HCT116 (cell line): ENCODE data around the gene CLEC2B. TPM values are rescaled to one million over a fixed set of nuclear protein-coding genes. Genes with fewer than 3 reads are reported as not detected.

ENCODE experiments used
- ATAC-seq: fragments of 200-7000 bp; cut with Tn5 transposase; 2 replicates; pipeline ENCODE4 v1.9.1; 2020; ENCODE audit warnings: mild to moderate bottlenecking, moderate library complexity
- BruUV-seq: library from RNA; stranded (reverse); fragments of 400-500 nt; replicated peaks from 2 replicates; lab custom pipeline; 2021; lab: Mats Ljungman, UMichigan
- CTCF ChIA-PET: fragments of 300-600 bp; sonication (Branson Sonifier 250); formaldehyde crosslinking; loops from one replicate; lab custom pipeline; 2021; ENCODE audit warnings: antibody characterized with exemption; lab: Charles Lee
- POLR2A ChIA-PET: fragments of 300-600, 350-600 bp; sonication (Branson Sonifier 250); formaldehyde crosslinking; loops from one replicate; lab custom pipeline; 2021; ENCODE audit warnings: antibody characterized with exemption; lab: Charles Lee
- RAD21 ChIA-PET, 2 experiments: fragments of 300-600 bp; sonication (Branson Sonifier 250); formaldehyde crosslinking; loops; one replicate each; lab custom pipeline; 2023; ENCODE audit warnings: low total read pairs in 2 of 2; ENCODE audit not compliant: uncharacterized antibody in 2 of 2, unreplicated experiment in 2 of 2, low non-redundant PET in 1 of 2; lab: Charles Lee
- DNase-seq: peaks from one replicate; pipeline ENCODE4 v3.0.0-alpha.2; 2010; ENCODE audit warnings: low read depth, low spot score
- H2AFZ ChIP-seq: fragments of 200-600 bp; shearing (Covaris generic), sonication (generic); 2 replicates; pipeline ENCODE4 v1.6.1; 2017; ENCODE audit warnings: low read depth, mixed run types, mixed read lengths, antibody characterized with exemption, low read length; ENCODE audit not compliant: poor library complexity, severe bottlenecking
- H3K27ac ChIP-seq: 2 replicates; pipeline ENCODE4 v1.5.1; 2012; ENCODE audit warnings: low read depth, low read length
- H3K27me3 ChIP-seq: fragments of 200-600 bp; sonication (generic); 2 replicates; pipeline ENCODE4 v1.6.1; 2016; ENCODE audit warnings: mixed run types, low read length, mixed read lengths; ENCODE audit not compliant: insufficient read depth
- H3K36me3 ChIP-seq, 2 experiments: fragments of 200-500 bp in 1 of 2; fragments of 200-600 bp in 1 of 2; sonication (Bioruptor generic) in 1 of 2; sonication (generic) in 1 of 2; 2 replicates each; pipeline versions ENCODE4 v1.5.1 to v1.6.1; 2014 to 2016; ENCODE audit warnings: low read length in 2 of 2, inconsistent platforms in 1 of 2, mixed read lengths in 1 of 2, mixed run types in 1 of 2; ENCODE audit not compliant: insufficient read depth in 2 of 2, control insufficient read depth in 1 of 2
- H3K4me1 ChIP-seq, 2 experiments: fragments of 200-600 bp in 1 of 2; sonication (generic) in 1 of 2; 2 replicates each; pipeline versions ENCODE4 v1.5.1 to v1.6.1; 2012 to 2017; ENCODE audit warnings: low read length in 2 of 2, inconsistent platforms in 1 of 2, mild to moderate bottlenecking in 1 of 2, mixed read lengths in 1 of 2, mixed run types in 1 of 2, moderate library complexity in 1 of 2; ENCODE audit not compliant: insufficient read depth in 2 of 2, control insufficient read depth in 1 of 2
- H3K4me2 ChIP-seq: fragments of 200-600 bp; sonication (generic); 2 replicates; pipeline ENCODE4 v1.6.1; 2017; ENCODE audit warnings: mixed run types, low read length, mixed read lengths
- H3K4me3 ChIP-seq, 2 experiments: fragments of 200-600 bp in 1 of 2; sonication (generic) in 1 of 2; replicated peaks in 1 of 2; 2 replicates each; pipeline ENCODE4 v1.5.1; 2011 to 2016; ENCODE audit warnings: low read length in 2 of 2, control low read depth in 1 of 2, low read depth in 1 of 2, mild to moderate bottlenecking in 1 of 2, mixed read lengths in 1 of 2, mixed run types in 1 of 2
- H3K79me2 ChIP-seq: fragments of 200-600 bp; sonication (generic); 2 replicates; pipeline ENCODE4 v1.6.1; 2017; ENCODE audit warnings: mild to moderate bottlenecking, mixed run types, low read length, moderate library complexity, mixed read lengths; ENCODE audit not compliant: insufficient read depth
- H3K9ac ChIP-seq: fragments of 200-600 bp; sonication (generic); 2 replicates; pipeline ENCODE4 v1.6.1; 2016; ENCODE audit warnings: low read length, mixed read lengths
- H3K9me2 ChIP-seq: fragments of 200-600 bp; sonication (generic), shearing (Covaris generic); 2 replicates; pipeline ENCODE4 v1.6.1; 2017; ENCODE audit warnings: mixed run types, mild to moderate bottlenecking, moderate library complexity; ENCODE audit not compliant: insufficient read depth
- H3K9me3 ChIP-seq, 2 experiments: fragments of 200-500 bp in 1 of 2; fragments of 200-600 bp in 1 of 2; sonication (Bioruptor generic) in 1 of 2; sonication (generic) in 1 of 2; 2 replicates each; pipeline ENCODE4 v1.6.1; 2014 to 2017; ENCODE audit warnings: low read length in 2 of 2, mixed read lengths in 2 of 2, inconsistent platforms in 1 of 2, low read depth in 1 of 2, mild to moderate bottlenecking in 1 of 2, mixed run types in 1 of 2, moderate library complexity in 1 of 2; ENCODE audit not compliant: control insufficient read depth in 1 of 2, insufficient read depth in 1 of 2
- H4K20me1 ChIP-seq: fragments of 200-600 bp; sonication (generic), shearing (Covaris generic); 2 replicates; pipeline ENCODE4 v1.6.1; 2017; ENCODE audit warnings: mixed run types, mild to moderate bottlenecking, moderate library complexity; ENCODE audit not compliant: insufficient read depth
- CEBPB ChIP-seq: IDR thresholded peaks from 2 replicates; pipeline ENCODE4 v1.6.1; 2012; ENCODE audit warnings: low read depth
- ELF1 ChIP-seq: IDR thresholded peaks from 2 replicates; pipeline ENCODE4 v1.6.1; 2012; ENCODE audit warnings: low read depth, borderline replicate concordance
- EZH2 ChIP-seq: fragments of 200-600 bp; sonication (generic); IDR thresholded peaks from 2 replicates; pipeline ENCODE4 v1.6.1; 2017; ENCODE audit warnings: antibody characterized with exemption, mixed run types
- EZH2phosphoT487 ChIP-seq: fragments of 200-600 bp; IDR thresholded peaks from 2 replicates; pipeline ENCODE4 v1.6.1; 2018; ENCODE audit warnings: antibody characterized with exemption, borderline replicate concordance
- FOSL1 ChIP-seq: IDR thresholded peaks from 2 replicates; pipeline ENCODE4 v1.6.1; 2012; ENCODE audit warnings: low read depth
- JUND ChIP-seq: IDR thresholded peaks from 2 replicates; pipeline ENCODE4 v1.6.1; 2012
- POLR2AphosphoS5 ChIP-seq: IDR thresholded peaks from 2 replicates; pipeline ENCODE4 v1.6.1; 2011; ENCODE audit warnings: mild to moderate bottlenecking, low read depth, low read length, moderate library complexity
- SRF ChIP-seq: IDR thresholded peaks from 2 replicates; pipeline ENCODE4 v1.6.1; 2012; ENCODE audit warnings: low read depth
- ZFX ChIP-seq: fragments of 450-650 bp; IDR thresholded peaks from 2 replicates; pipeline ENCODE4 v1.6.1; 2017
- intact Hi-C: fragments of 100-400 bp; cut with micrococcal nuclease; formaldehyde crosslinking; loops from 2 replicates; pipeline ENCODE4 v1.10.0; 2022
- total RNA-seq: library from RNA; stranded (reverse); gene quantifications from one replicate; pipeline ENCODE4 v1.2.1, GENCODE V29; 2021; ENCODE audit not compliant: unreplicated experiment
- TF ChIP-seq, protein P1 (sequence below): IDR thresholded peaks from 2 replicates; pipeline ENCODE4 v1.6.1; 2012
- TF ChIP-seq, protein P2 (sequence below): IDR thresholded peaks from 2 replicates; pipeline ENCODE4 v1.6.1; 2012
- TF ChIP-seq, protein P3 (sequence below), 3 experiments: fragments of 200-600 bp in 1 of 3; sonication (generic) in 1 of 3; IDR thresholded peaks in 2 of 3; conservative IDR thresholded peaks in 1 of 3; 2 replicates each; pipeline ENCODE4 v1.5.1; 2012 to 2017; ENCODE audit warnings: low read depth in 2 of 3, low read length in 2 of 3, antibody characterized with exemption in 1 of 3, borderline replicate concordance in 1 of 3, control low read depth in 1 of 3, mild to moderate bottlenecking in 1 of 3, mixed read lengths in 1 of 3, mixed run types in 1 of 3, moderate library complexity in 1 of 3; ENCODE audit not compliant: insufficient read depth in 1 of 3
- TF ChIP-seq, protein P4 (sequence below): IDR thresholded peaks from 2 replicates; pipeline ENCODE4 v1.6.1; 2012; ENCODE audit warnings: low read depth

CLEC2B gene
- total RNA-seq, 1 experiment from 2014 or later: not detected

DNA sequence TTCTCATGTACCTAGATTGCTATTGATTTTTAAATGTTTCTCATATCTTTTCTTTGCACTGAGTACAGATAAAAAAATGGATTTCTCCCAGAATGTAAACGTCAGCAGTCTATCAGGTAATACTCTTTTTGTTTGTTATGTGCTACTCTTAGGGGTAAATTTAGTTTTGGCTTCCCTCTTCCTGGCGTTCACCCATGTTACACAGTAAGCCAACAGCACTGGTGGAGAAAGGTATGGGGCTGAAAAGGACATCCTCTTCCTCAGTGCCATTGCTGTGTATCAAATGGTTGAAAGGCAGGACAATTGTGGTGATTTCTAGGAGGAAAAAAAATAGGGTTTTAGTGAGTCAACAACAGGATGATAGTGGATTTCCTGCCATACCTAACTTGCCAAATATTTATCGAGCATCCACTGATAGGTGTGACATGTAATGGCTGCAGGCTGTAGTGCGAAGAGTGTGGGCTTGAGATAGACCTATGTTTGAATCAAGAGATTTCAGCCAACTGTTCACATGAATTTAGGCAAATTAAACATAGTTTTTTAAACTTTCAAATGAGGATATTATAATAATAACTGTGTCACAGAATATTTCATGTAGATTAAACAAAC lies 19.6 kb upstream of the CLEC2B start:
- ChIA-PET CTCF (no interaction called here), POLR2A (no interaction called here), RAD21 (no interaction called here)
- BruUV-seq: no TSS peak
- Histone ChIP-seq H2AFZ (no peak overlapping the region), H3K9me3 (no peaks in the 10 kb centered on the region), H4K20me1 (no peaks in the 10 kb centered on the region; the same call in 1 of the 2 replicates), H3K9ac (no peak overlapping the region), H3K4me1 (no peaks in the 10 kb centered on the region), H3K4me2 (no peak overlapping the region), H3K4me3 (no peak overlapping the region), H3K9me2 (no peaks in the 10 kb centered on the region), H3K79me2 (no peaks in the 10 kb centered on the region), H3K27me3 (peaks cover 17% of the 10 kb centered on the region), H3K36me3 (no peaks in the 10 kb centered on the region), H3K27ac (no peak overlapping the region)
- no peak for DNase-seq
- TF ChIP-seq ELF1 (no peak), FOSL1 (no peak), CEBPB (no peak), POLR2AphosphoS5 (no peak), EZH2phosphoT487 (no peak), SRF (no peak), EZH2 (no peak), JUND (no peak), ZFX (no peak)
- TF ChIP-seq, protein P1, sequence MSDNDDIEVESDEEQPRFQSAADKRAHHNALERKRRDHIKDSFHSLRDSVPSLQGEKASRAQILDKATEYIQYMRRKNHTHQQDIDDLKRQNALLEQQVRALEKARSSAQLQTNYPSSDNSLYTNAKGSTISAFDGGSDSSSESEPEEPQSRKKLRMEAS: no peak
- TF ChIP-seq, protein P2, sequence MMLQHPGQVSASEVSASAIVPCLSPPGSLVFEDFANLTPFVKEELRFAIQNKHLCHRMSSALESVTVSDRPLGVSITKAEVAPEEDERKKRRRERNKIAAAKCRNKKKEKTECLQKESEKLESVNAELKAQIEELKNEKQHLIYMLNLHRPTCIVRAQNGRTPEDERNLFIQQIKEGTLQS: no peak
- TF ChIP-seq, protein P3, sequence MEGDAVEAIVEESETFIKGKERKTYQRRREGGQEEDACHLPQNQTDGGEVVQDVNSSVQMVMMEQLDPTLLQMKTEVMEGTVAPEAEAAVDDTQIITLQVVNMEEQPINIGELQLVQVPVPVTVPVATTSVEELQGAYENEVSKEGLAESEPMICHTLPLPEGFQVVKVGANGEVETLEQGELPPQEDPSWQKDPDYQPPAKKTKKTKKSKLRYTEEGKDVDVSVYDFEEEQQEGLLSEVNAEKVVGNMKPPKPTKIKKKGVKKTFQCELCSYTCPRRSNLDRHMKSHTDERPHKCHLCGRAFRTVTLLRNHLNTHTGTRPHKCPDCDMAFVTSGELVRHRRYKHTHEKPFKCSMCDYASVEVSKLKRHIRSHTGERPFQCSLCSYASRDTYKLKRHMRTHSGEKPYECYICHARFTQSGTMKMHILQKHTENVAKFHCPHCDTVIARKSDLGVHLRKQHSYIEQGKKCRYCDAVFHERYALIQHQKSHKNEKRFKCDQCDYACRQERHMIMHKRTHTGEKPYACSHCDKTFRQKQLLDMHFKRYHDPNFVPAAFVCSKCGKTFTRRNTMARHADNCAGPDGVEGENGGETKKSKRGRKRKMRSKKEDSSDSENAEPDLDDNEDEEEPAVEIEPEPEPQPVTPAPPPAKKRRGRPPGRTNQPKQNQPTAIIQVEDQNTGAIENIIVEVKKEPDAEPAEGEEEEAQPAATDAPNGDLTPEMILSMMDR (IDR thresholded peaks at IDR 0.05 in 2 of 3, conservative IDR thresholded peaks at IDR 0.05 in 1 of 3; ENCODE audit: borderline replicate concordance in 1 of 3, insufficient read depth in 1 of 3, low read depth in 2 of 3, low read length in 2 of 3): no peak
- TF ChIP-seq, protein P4, sequence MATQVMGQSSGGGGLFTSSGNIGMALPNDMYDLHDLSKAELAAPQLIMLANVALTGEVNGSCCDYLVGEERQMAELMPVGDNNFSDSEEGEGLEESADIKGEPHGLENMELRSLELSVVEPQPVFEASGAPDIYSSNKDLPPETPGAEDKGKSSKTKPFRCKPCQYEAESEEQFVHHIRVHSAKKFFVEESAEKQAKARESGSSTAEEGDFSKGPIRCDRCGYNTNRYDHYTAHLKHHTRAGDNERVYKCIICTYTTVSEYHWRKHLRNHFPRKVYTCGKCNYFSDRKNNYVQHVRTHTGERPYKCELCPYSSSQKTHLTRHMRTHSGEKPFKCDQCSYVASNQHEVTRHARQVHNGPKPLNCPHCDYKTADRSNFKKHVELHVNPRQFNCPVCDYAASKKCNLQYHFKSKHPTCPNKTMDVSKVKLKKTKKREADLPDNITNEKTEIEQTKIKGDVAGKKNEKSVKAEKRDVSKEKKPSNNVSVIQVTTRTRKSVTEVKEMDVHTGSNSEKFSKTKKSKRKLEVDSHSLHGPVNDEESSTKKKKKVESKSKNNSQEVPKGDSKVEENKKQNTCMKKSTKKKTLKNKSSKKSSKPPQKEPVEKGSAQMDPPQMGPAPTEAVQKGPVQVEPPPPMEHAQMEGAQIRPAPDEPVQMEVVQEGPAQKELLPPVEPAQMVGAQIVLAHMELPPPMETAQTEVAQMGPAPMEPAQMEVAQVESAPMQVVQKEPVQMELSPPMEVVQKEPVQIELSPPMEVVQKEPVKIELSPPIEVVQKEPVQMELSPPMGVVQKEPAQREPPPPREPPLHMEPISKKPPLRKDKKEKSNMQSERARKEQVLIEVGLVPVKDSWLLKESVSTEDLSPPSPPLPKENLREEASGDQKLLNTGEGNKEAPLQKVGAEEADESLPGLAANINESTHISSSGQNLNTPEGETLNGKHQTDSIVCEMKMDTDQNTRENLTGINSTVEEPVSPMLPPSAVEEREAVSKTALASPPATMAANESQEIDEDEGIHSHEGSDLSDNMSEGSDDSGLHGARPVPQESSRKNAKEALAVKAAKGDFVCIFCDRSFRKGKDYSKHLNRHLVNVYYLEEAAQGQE: no peak
- no peak for ATAC-seq
- intact Hi-C loops: no loop called here
